IPS-18a (cell line): ENCODE data around the gene FIBCD1.

Experiments
- H3K27ac ChIP-seq: one replicate; pipeline ENCODE4 v1.5.1; 2013; ENCODE audit warnings: low read length
- H3K27me3 ChIP-seq: one replicate; pipeline ENCODE4 v1.6.1; 2013; ENCODE audit warnings: mild to moderate bottlenecking, low read length; ENCODE audit not compliant: control insufficient read depth, insufficient read depth
- H3K36me3 ChIP-seq: one replicate; pipeline ENCODE4 v1.6.1; 2013; ENCODE audit warnings: low read depth, low read length; ENCODE audit not compliant: control insufficient read depth
- H3K4me1 ChIP-seq: one replicate; pipeline ENCODE4 v1.6.1; 2013; ENCODE audit warnings: low read depth, low read length; ENCODE audit not compliant: control insufficient read depth
- H3K4me3 ChIP-seq: one replicate; pipeline ENCODE4 v1.5.1; 2013; ENCODE audit warnings: low read length
- H3K9ac ChIP-seq: one replicate; pipeline ENCODE4 v1.6.1; 2013; ENCODE audit warnings: mild to moderate bottlenecking, low read length, moderate library complexity
- H3K9me3 ChIP-seq: one replicate; pipeline ENCODE4 v1.6.1; 2013; ENCODE audit warnings: low read depth, low read length; ENCODE audit not compliant: control insufficient read depth

The FIBCD1 gene

GRCh38 chr9:130921989-130922892 lies 16.8 kb downstream of the FIBCD1 start:
- no peak overlapping the region for H3K27ac ChIP-seq
- H3K9me3 ChIP-seq = no peaks in the 10 kb centered on the region
- no peaks in the 10 kb centered on the region for H3K27me3 ChIP-seq
- H3K4me1 ChIP-seq = no peaks in the 10 kb centered on the region
- H3K9ac ChIP-seq = no peak overlapping the region
- H3K36me3 ChIP-seq = no peaks in the 10 kb centered on the region
- H3K4me3 ChIP-seq = no peak overlapping the region

GRCh38 chr9:130921300-130921988 lies 17.6 kb downstream of the FIBCD1 start:
- Histone ChIP-seq H3K9me3 (no peaks in the 10 kb centered on the region), H3K27ac (no peak overlapping the region), H3K4me1 (no peaks in the 10 kb centered on the region), H3K4me3 (no peak overlapping the region), H3K36me3 (no peaks in the 10 kb centered on the region), H3K9ac (no peak overlapping the region), H3K27me3 (no peaks in the 10 kb centered on the region)

- H3K27me3 ChIP-seq = no peaks in the 10 kb centered on the region
- H3K36me3 ChIP-seq = no peaks in the 10 kb centered on the region
- no peaks in the 10 kb centered on the region for H3K9me3 ChIP-seq
- H3K9ac ChIP-seq = no peak overlapping the region
- no peaks in the 10 kb centered on the region for H3K4me1 ChIP-seq
- H3K27ac ChIP-seq = no peak overlapping the region
- no peak overlapping the region for H3K4me3 ChIP-seq
Observed at GRCh38 chr9:130920762-130921299, 18.2 kb downstream of the FIBCD1 start.

GRCh38 chr9:130920233-130920632 lies 18.8 kb downstream of the FIBCD1 start:
- Histone ChIP-seq H3K27ac (no peak overlapping the region), H3K9ac (no peak overlapping the region), H3K27me3 (no peaks in the 10 kb centered on the region), H3K4me3 (no peak overlapping the region), H3K9me3 (no peaks in the 10 kb centered on the region), H3K4me1 (no peaks in the 10 kb centered on the region), H3K36me3 (no peaks in the 10 kb centered on the region)

- no peaks in the 10 kb centered on the region for H3K27me3 ChIP-seq
- H3K4me3 ChIP-seq = no peak overlapping the region
- no peaks in the 10 kb centered on the region for H3K36me3 ChIP-seq
- H3K4me1 ChIP-seq = no peaks in the 10 kb centered on the region
- no peak overlapping the region for H3K9ac ChIP-seq
- H3K27ac ChIP-seq = no peak overlapping the region
- no peaks in the 10 kb centered on the region for H3K9me3 ChIP-seq
Observed at GRCh38 chr9:130919559-130920145, 19.4 kb downstream of the FIBCD1 start.

GRCh38 chr9:130918826-130919558 lies 20.1 kb downstream of the FIBCD1 start:
- peaks cover 5% of the 10 kb centered on the region for H3K4me1 ChIP-seq
- H3K27ac ChIP-seq = no peak overlapping the region
- H3K27me3 ChIP-seq = no peaks in the 10 kb centered on the region
- H3K9ac ChIP-seq = no peak overlapping the region
- no peak overlapping the region for H3K4me3 ChIP-seq
- H3K36me3 ChIP-seq = no peaks in the 10 kb centered on the region
- H3K9me3 ChIP-seq = no peaks in the 10 kb centered on the region

GRCh38 chr9:130918101-130918825 lies 20.8 kb downstream of the FIBCD1 start:
- no peak overlapping the region for H3K27ac ChIP-seq
- H3K4me3 ChIP-seq = no peak overlapping the region
- H3K27me3 ChIP-seq = no peaks in the 10 kb centered on the region
- no peak overlapping the region for H3K9ac ChIP-seq
- H3K4me1 ChIP-seq = peaks cover 7% of the 10 kb centered on the region
- H3K9me3 ChIP-seq = no peaks in the 10 kb centered on the region
- no peaks in the 10 kb centered on the region for H3K36me3 ChIP-seq

GRCh38 chr9:130917168-130917960 lies 21.7 kb downstream of the FIBCD1 start:
- Histone ChIP-seq H3K9ac (no peak overlapping the region), H3K4me3 (no peak overlapping the region), H3K36me3 (no peaks in the 10 kb centered on the region), H3K27me3 (no peaks in the 10 kb centered on the region), H3K4me1 (peaks cover 7% of the 10 kb centered on the region), H3K27ac (no peak overlapping the region), H3K9me3 (no peaks in the 10 kb centered on the region)

- Histone ChIP-seq H3K4me1 (peaks cover 7% of the 10 kb centered on the region), H3K36me3 (no peaks in the 10 kb centered on the region), H3K9me3 (no peaks in the 10 kb centered on the region), H3K27ac (no peak overlapping the region), H3K27me3 (no peaks in the 10 kb centered on the region), H3K9ac (no peak overlapping the region), H3K4me3 (no peak overlapping the region)
Observed at GRCh38 chr9:130915096-130915447, 24.0 kb downstream of the FIBCD1 start.

GRCh38 chr9:130914417-130915095 lies 24.5 kb downstream of the FIBCD1 start:
- Histone ChIP-seq H3K9me3 (no peaks in the 10 kb centered on the region), H3K36me3 (no peaks in the 10 kb centered on the region), H3K4me1 (peaks cover 7% of the 10 kb centered on the region), H3K27ac (no peak overlapping the region), H3K27me3 (no peaks in the 10 kb centered on the region), H3K9ac (no peak overlapping the region), H3K4me3 (no peak overlapping the region)
